ENCODE measurements around the gene SLC7A11. TPM values are rescaled to one million over a fixed set of nuclear protein-coding genes. Genes with fewer than 3 reads are reported as not detected.
"Not testable (repeated sequence)": the region's sequence is repeated elsewhere in the genome, so short reads cannot be mapped to it uniquely, and the experiment has no call there.

Gene SLC7A11
- total RNA-seq, 1 experiment from 2014 or later, result 40.6 TPM

DNA sequence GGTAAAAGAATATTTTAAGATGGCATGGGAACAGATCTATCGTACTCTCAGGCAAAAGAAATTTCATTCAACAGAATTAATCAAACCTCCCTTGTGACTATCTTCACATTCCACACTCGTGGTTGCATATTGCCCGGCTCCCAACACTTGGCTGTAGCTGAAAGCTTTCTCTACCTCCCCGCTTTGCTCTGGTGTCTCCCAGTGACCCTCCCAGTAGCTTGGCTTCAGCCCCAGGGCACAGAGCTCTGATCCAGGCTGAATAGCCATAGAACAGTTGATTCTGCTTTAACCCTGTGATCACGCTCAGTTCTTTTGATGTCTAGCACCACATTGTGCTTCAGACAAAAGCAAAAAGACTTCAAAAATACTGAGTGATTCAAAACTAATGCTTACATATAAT lies 24.6 kb downstream of the SLC7A11 start:
- no peak overlapping the region for H3K4me3 ChIP-seq (ENCODE audit: low read depth, low read length, poor library complexity, severe bottlenecking)
- ChIA-PET POLR2A (ENCODE audit: low non-redundant PET) (no interaction called here), CTCF (no interaction called here)
- no TSS peak for BruUV-seq (replicated peaks)
- H3K27ac ChIP-seq (ENCODE audit: low read depth, low read length, poor library complexity, severe bottlenecking), result peak overlapping the region; percentile 26
- TF ChIP-seq CTCF (conservative IDR thresholded peaks at IDR 0.05; ENCODE audit: low read depth, low read length), result no peak
- no peak for TF ChIP-seq EZH2 (IDR thresholded peaks at IDR 0.05; ENCODE audit: borderline replicate concordance, low read depth, low read length, poor library complexity, severe bottlenecking)
- H3K4me1 ChIP-seq (ENCODE audit: insufficient read depth, low read length, poor library complexity, severe bottlenecking), result peaks cover 27% of the 10 kb centered on the region
- intact Hi-C loops (cut with micrococcal nuclease; ENCODE audit: unreplicated experiment), result no loop called here
- H3K9me3 ChIP-seq (ENCODE audit: low read depth, low read length, poor library complexity, severe bottlenecking), result no peaks in the 10 kb centered on the region
- H3K36me3 ChIP-seq (ENCODE audit: insufficient read depth, low read length, poor library complexity, severe bottlenecking), result peaks cover 83% of the 10 kb centered on the region
- no peaks in the 10 kb centered on the region for H3K27me3 ChIP-seq (replicated peaks; ENCODE audit: insufficient read depth, low read depth, low read length, poor library complexity)
- DNase-seq (ENCODE audit: low spot score), result no peak

GRCh38 chr4:138216272-138216867 lies 25.8 kb downstream of the SLC7A11 start:
- no peak for TF ChIP-seq CTCF (conservative IDR thresholded peaks at IDR 0.05; ENCODE audit: low read depth, low read length)
- TF ChIP-seq EZH2 (IDR thresholded peaks at IDR 0.05; ENCODE audit: borderline replicate concordance, low read depth, low read length, poor library complexity, severe bottlenecking), result no peak
- no peaks in the 10 kb centered on the region for H3K27me3 ChIP-seq (replicated peaks; ENCODE audit: insufficient read depth, low read depth, low read length, poor library complexity)
- intact Hi-C loops (cut with micrococcal nuclease; ENCODE audit: unreplicated experiment), result no loop called here
- peaks cover 95% of the 10 kb centered on the region for H3K36me3 ChIP-seq (ENCODE audit: insufficient read depth, low read length, poor library complexity, severe bottlenecking)
- ChIA-PET POLR2A (ENCODE audit: low non-redundant PET) (interaction anchor here (0.6 kb wide), 1 partner anchor 29 kb away, joined by 3 read pairs; no protein-coding TSS in a partner anchor), CTCF (no interaction called here)
- peaks cover 18% of the 10 kb centered on the region for H3K4me1 ChIP-seq (ENCODE audit: insufficient read depth, low read length, poor library complexity, severe bottlenecking)
- H3K9me3 ChIP-seq (ENCODE audit: low read depth, low read length, poor library complexity, severe bottlenecking), result no peaks in the 10 kb centered on the region
- no peak for DNase-seq (ENCODE audit: low spot score)
- BruUV-seq (replicated peaks), result no TSS peak
- H3K4me3 ChIP-seq (ENCODE audit: low read depth, low read length, poor library complexity, severe bottlenecking), result no peak overlapping the region
- H3K27ac ChIP-seq (ENCODE audit: low read depth, low read length, poor library complexity, severe bottlenecking), result peak overlapping the region; percentile 17

DNA sequence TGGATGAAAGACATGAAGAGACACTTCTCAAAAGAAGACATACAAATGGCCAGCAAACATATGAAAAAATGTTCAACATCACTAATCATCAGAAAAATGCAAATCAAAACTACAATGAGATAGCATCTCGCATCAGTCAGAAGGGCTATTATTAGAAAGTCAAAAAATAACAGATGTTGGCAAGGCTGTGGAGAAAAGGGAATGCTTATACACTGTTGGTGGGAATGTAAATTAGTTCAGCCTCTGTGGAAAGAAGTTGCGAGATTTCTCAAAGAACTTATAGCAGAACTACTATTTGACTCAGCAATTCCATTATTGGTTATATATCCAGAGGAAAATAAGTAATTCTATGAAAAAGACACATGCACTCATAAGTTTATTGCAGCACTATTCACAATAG lies 31.6 kb downstream of the SLC7A11 start:
- H3K4me3 ChIP-seq (ENCODE audit: low read depth, low read length, poor library complexity, severe bottlenecking); H3K4me1 ChIP-seq (ENCODE audit: insufficient read depth, low read length, poor library complexity, severe bottlenecking); H3K27me3 ChIP-seq (replicated peaks; ENCODE audit: insufficient read depth, low read depth, low read length, poor library complexity); H3K27ac ChIP-seq (ENCODE audit: low read depth, low read length, poor library complexity, severe bottlenecking); CTCF ChIA-PET; H3K9me3 ChIP-seq (ENCODE audit: low read depth, low read length, poor library complexity, severe bottlenecking); POLR2A ChIA-PET (ENCODE audit: low non-redundant PET); DNase-seq (ENCODE audit: low spot score); intact Hi-C loops (cut with micrococcal nuclease; ENCODE audit: unreplicated experiment); BruUV-seq (replicated peaks): not testable (repeated sequence)
- H3K36me3 ChIP-seq (ENCODE audit: insufficient read depth, low read length, poor library complexity, severe bottlenecking), result peaks cover 40% of the 10 kb centered on the region

DNA sequence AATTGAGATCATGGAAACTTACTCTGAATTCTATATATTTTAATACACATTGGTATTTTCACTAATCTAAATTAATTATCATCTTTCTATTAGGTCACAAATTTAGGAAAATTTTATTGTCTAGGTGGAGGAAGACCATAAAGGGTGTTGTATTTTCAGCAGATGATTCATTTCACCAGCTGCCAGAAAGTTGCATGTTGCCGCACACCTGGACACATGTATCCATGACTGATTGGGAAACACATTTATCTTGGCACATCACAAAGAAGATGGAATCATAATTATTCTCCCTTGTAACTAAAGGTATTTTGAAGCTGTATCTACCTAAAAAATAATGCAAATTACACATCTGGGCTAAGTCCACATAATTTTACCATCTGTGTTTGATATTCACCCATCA lies 33.1 kb downstream of the SLC7A11 start:
- TF ChIP-seq EZH2 (IDR thresholded peaks at IDR 0.05; ENCODE audit: borderline replicate concordance, low read depth, low read length, poor library complexity, severe bottlenecking) (no peak), CTCF (conservative IDR thresholded peaks at IDR 0.05; ENCODE audit: low read depth, low read length) (no peak)
- Histone ChIP-seq H3K9me3 (ENCODE audit: low read depth, low read length, poor library complexity, severe bottlenecking) (no peaks in the 10 kb centered on the region), H3K27me3 (replicated peaks; ENCODE audit: insufficient read depth, low read depth, low read length, poor library complexity) (no peaks in the 10 kb centered on the region), H3K36me3 (ENCODE audit: insufficient read depth, low read length, poor library complexity, severe bottlenecking) (peaks cover 28% of the 10 kb centered on the region), H3K27ac (ENCODE audit: low read depth, low read length, poor library complexity, severe bottlenecking) (no peak overlapping the region), H3K4me3 (ENCODE audit: low read depth, low read length, poor library complexity, severe bottlenecking) (no peak overlapping the region), H3K4me1 (ENCODE audit: insufficient read depth, low read length, poor library complexity, severe bottlenecking) (peaks cover 18% of the 10 kb centered on the region)
- POLR2A ChIA-PET (ENCODE audit: low non-redundant PET), result no interaction called here
- no TSS peak for BruUV-seq (replicated peaks)
- intact Hi-C loops (cut with micrococcal nuclease; ENCODE audit: unreplicated experiment), result no loop called here
- CTCF ChIA-PET, result no interaction called here
- DNase-seq (ENCODE audit: low spot score), result no peak

Data from A673 (cell line).